Liver (tissue), 9 donors: ENCODE measurements around the gene CDR2. TPM values are rescaled to one million over a fixed set of nuclear protein-coding genes. Genes with fewer than 3 reads are reported as not detected.

Source experiments
- DNase-seq: peaks from one replicate; pipeline ENCODE4 v3.0.0-alpha.2; 2017; ENCODE audit warnings: low spot score
- H3K27ac ChIP-seq, 2 donors: one replicate each; pipeline ENCODE4 v1.7.0; 2013; ENCODE audit warnings: inconsistent platforms in 2 of 2, low read length in 2 of 2, control low read depth in 1 of 2, low read depth in 1 of 2, mild to moderate bottlenecking in 1 of 2
- H3K27me3 ChIP-seq, 4 donors: one replicate each; pipeline versions ENCODE4 v1.6.1 to v1.7.0; 2013; ENCODE audit warnings: low read length in 3 of 4, inconsistent platforms in 1 of 4, mild to moderate bottlenecking in 1 of 4, moderate library complexity in 1 of 4; ENCODE audit not compliant: control insufficient read depth in 4 of 4, insufficient read depth in 4 of 4
- H3K36me3 ChIP-seq, 4 donors: one replicate each; pipeline versions ENCODE4 v1.6.1 to v1.7.0; 2013; ENCODE audit warnings: low read length in 3 of 4, mild to moderate bottlenecking in 3 of 4, low read depth in 1 of 4, moderate library complexity in 1 of 4; ENCODE audit not compliant: control insufficient read depth in 4 of 4, insufficient read depth in 3 of 4
- H3K4me1 ChIP-seq, 4 donors: one replicate each; pipeline versions ENCODE4 v1.6.1 to v1.7.0; 2013; ENCODE audit warnings: low read length in 3 of 4, mild to moderate bottlenecking in 3 of 4, moderate library complexity in 1 of 4; ENCODE audit not compliant: control insufficient read depth in 4 of 4, insufficient read depth in 4 of 4
- H3K4me3 ChIP-seq, 3 donors: one replicate each; pipeline versions ENCODE4 v1.6.1 to v1.7.0; 2013; ENCODE audit warnings: low read length in 3 of 3, control low read depth in 1 of 3, low read depth in 1 of 3, mild to moderate bottlenecking in 1 of 3
- H3K9ac ChIP-seq, 2 donors: one replicate each; pipeline ENCODE4 v1.7.0; 2013; ENCODE audit warnings: low read length in 2 of 2, mild to moderate bottlenecking in 2 of 2, moderate library complexity in 2 of 2, control low read depth in 1 of 2, low read depth in 1 of 2
- H3K9me3 ChIP-seq, 4 donors: one replicate each; pipeline versions ENCODE4 v1.6.1 to v1.7.0; 2013; ENCODE audit warnings: low read length in 3 of 4; ENCODE audit not compliant: control insufficient read depth in 4 of 4
- ATF3 ChIP-seq: IDR thresholded peaks from 2 replicates; pipeline ENCODE4 v1.6.1; 2016; ENCODE audit warnings: antibody characterized with exemption
- CTCF ChIP-seq: fragments of 150-350 bp; IDR thresholded peaks from 2 replicates; pipeline ENCODE4 v1.5.1; 2017; ENCODE audit warnings: improper control_type of control experiment, low read depth, low read length; ENCODE audit not compliant: missing input control
- EGR1 ChIP-seq, 2 donors: IDR thresholded peaks; 2 replicates each; pipeline ENCODE4 v1.6.1; 2016 to 2018; ENCODE audit warnings: antibody characterized with exemption in 2 of 2, low read depth in 2 of 2
- FOXA1 ChIP-seq: IDR thresholded peaks from 2 replicates; pipeline ENCODE4 v1.6.1; 2016; ENCODE audit warnings: antibody characterized with exemption
- FOXA2 ChIP-seq: IDR thresholded peaks from 2 replicates; pipeline ENCODE4 v1.6.1; 2016; ENCODE audit warnings: antibody characterized with exemption
- HNF4A ChIP-seq, 2 donors: conservative IDR thresholded peaks; 2 replicates each; pipeline ENCODE4 v1.6.1; 2016; ENCODE audit warnings: antibody characterized with exemption in 2 of 2, mild to moderate bottlenecking in 2 of 2
- HNF4G ChIP-seq: IDR thresholded peaks from 2 replicates; pipeline ENCODE4 v1.6.1; 2016; ENCODE audit warnings: antibody characterized with exemption
- JUND ChIP-seq, 2 donors: IDR thresholded peaks; 2 replicates each; pipeline ENCODE4 v1.6.1; 2016; ENCODE audit warnings: antibody characterized with exemption in 2 of 2
- RAD21 ChIP-seq, 2 donors: IDR thresholded peaks; 2 replicates each; pipeline ENCODE4 v1.6.1; 2016; ENCODE audit warnings: antibody characterized with exemption in 2 of 2, mild to moderate bottlenecking in 2 of 2
- REST ChIP-seq: IDR thresholded peaks from 2 replicates; pipeline ENCODE4 v1.6.1; 2016; ENCODE audit warnings: antibody characterized with exemption, mild to moderate bottlenecking
- SP1 ChIP-seq: IDR thresholded peaks from 2 replicates; pipeline ENCODE4 v1.6.1; 2018; ENCODE audit warnings: antibody characterized with exemption, mild to moderate bottlenecking
- TAF1 ChIP-seq: conservative IDR thresholded peaks from 2 replicates; pipeline ENCODE4 v1.6.1; 2016; ENCODE audit warnings: antibody characterized with exemption, mild to moderate bottlenecking
- ZBTB33 ChIP-seq: IDR thresholded peaks from 2 replicates; pipeline ENCODE4 v1.6.1; 2016; ENCODE audit warnings: antibody characterized with exemption
- WGBS: extraction: QIAGEN DNeasy Blood & Tissue Kit; methylation state at CpG from one replicate; pipeline ENCODE4 v1.1.7; 2013; 5-methylcytosine and 5-hydroxymethylcytosine counted together
- polyA plus RNA-seq, 2 donors: library from polyadenylated mRNA; stranded (reverse) in 1 of 2; unstranded in 1 of 2; fragments of 200-250 nt in 1 of 2; fragments of >200 nt in 1 of 2; fragmentation: Nextera tagmentation in 1 of 2; extraction: Ambion mirVana in 1 of 2; gene quantifications; one replicate each; pipeline versions ENCODE4 v1.2.1 to v1.2.3, GENCODE V29; 2013 to 2015
- total RNA-seq, 2 donors: library from RNA; depleted of rRNA; stranded (reverse); fragments of >200 nt; gene quantifications; one replicate each; pipeline ENCODE4 v1.2.3, GENCODE V29; 2014
- donor health status: healthy.
- donor health status: healthy.
- donor health status: healthy.
- donor health status: healthy.
- donor health status: healthy.

Gene CDR2
- total and polyA plus RNA-seq, 4 donors, result 2.9 to 12.1 (median 9.7) TPM

- TF ChIP-seq ZBTB33 (no peak), TAF1 (no peak), JUND (IDR thresholded peaks at IDR 0.05) (no peak), FOXA1 (no peak), SP1 (no peak)
These were observed 51.7 kb downstream of the CDR2 start (continued) for GRCh38 chr16:22322741-22323140.

GRCh38 chr16:22322021-22322471 lies 52.4 kb downstream of the CDR2 start:
- 95% methylated on average over 11 of the region's 11 CpGs for WGBS
- Histone ChIP-seq H3K27ac (no peak overlapping the region), H3K9ac (no peak overlapping the region), H3K36me3 (peaks cover 10 to 72% (median 19%) of the 10 kb centered on the region in 4 donors), H3K27me3 (no peaks in the 10 kb centered on the region), H3K4me1 (peaks cover 0 to 5% (median 3%) of the 10 kb centered on the region in 4 donors), H3K9me3 (no peaks in the 10 kb centered on the region), H3K4me3 (no peak overlapping the region)
- TF ChIP-seq ZBTB33 (no peak), EGR1 (IDR thresholded peaks at IDR 0.05; ENCODE audit: low read depth in 2 of 2) (no peak), ATF3 (no peak), JUND (IDR thresholded peaks at IDR 0.05) (no peak), HNF4G (no peak), HNF4A (conservative IDR thresholded peaks at IDR 0.05) (no peak), FOXA2 (no peak)
- no peak for DNase-seq

- H3K9me3 ChIP-seq, result no peaks in the 10 kb centered on the region
- DNase-seq, result peak; percentile 64
- no peaks in the 10 kb centered on the region for H3K27me3 ChIP-seq
- H3K4me3 ChIP-seq, result no peak overlapping the region
- TF ChIP-seq RAD21 (IDR thresholded peaks at IDR 0.05) (peak; percentile 98 to 99), CTCF (peak; percentile 91), REST (no peak), ZBTB33 (no peak)
- H3K27ac ChIP-seq, result no peak overlapping the region
- no peak overlapping the region for H3K9ac ChIP-seq
- peaks cover 5 to 72% (median 19%) of the 10 kb centered on the region in 4 donors for H3K36me3 ChIP-seq
- WGBS, result 46% methylated on average over 16 of the region's 16 CpGs
- H3K4me1 ChIP-seq, result peaks cover 0 to 7% (median 4%) of the 10 kb centered on the region in 4 donors
These were observed 52.9 kb downstream of the CDR2 start for GRCh38 chr16:22321340-22322001.
